Ishikawa (cell line): ENCODE measurements around the gene CBX5.
A peak's percentile ranks its signal among the peaks of the same experiment; 100 is the strongest.

Source experiments
- CEBPB ChIP-seq: IDR thresholded peaks from 2 replicates; pipeline ENCODE4 v1.6.1; 2012
- CREB1 ChIP-seq: IDR thresholded peaks from 2 replicates; pipeline ENCODE4 v1.6.1; 2012; ENCODE audit warnings: low read depth
- EGR1 ChIP-seq: IDR thresholded peaks from 2 replicates; pipeline ENCODE4 v1.6.1; 2012
- EP300 ChIP-seq: IDR thresholded peaks from 2 replicates; pipeline ENCODE4 v1.6.1; 2012; ENCODE audit warnings: borderline replicate concordance
- FOXM1 ChIP-seq: IDR thresholded peaks from 2 replicates; pipeline ENCODE4 v1.6.1; 2012; ENCODE audit warnings: low read depth, borderline replicate concordance
- NFIC ChIP-seq: IDR thresholded peaks from 2 replicates; pipeline ENCODE4 v1.6.1; 2012
- RAD21 ChIP-seq: IDR thresholded peaks from 2 replicates; pipeline ENCODE4 v1.6.1; 2012; ENCODE audit warnings: low read depth
- TAF1 ChIP-seq: IDR thresholded peaks from 2 replicates; pipeline ENCODE4 v1.6.1; 2012; ENCODE audit warnings: low read depth, mild to moderate bottlenecking
- TCF12 ChIP-seq: IDR thresholded peaks from 2 replicates; pipeline ENCODE4 v1.6.1; 2012; ENCODE audit warnings: low read depth
- TEAD4 ChIP-seq: IDR thresholded peaks from 2 replicates; pipeline ENCODE4 v1.6.1; 2012
- YY1 ChIP-seq: IDR thresholded peaks from 2 replicates; pipeline ENCODE4 v1.6.1; 2012; ENCODE audit warnings: low read depth
- TF ChIP-seq, protein P1 (sequence below): IDR thresholded peaks from 2 replicates; pipeline ENCODE4 v1.6.1; 2012; ENCODE audit warnings: low read depth, mild to moderate bottlenecking
- TF ChIP-seq, protein P2 (sequence below): IDR thresholded peaks from 2 replicates; pipeline ENCODE4 v1.6.1; 2012
- TF ChIP-seq, protein P3 (sequence below): IDR thresholded peaks from 2 replicates; pipeline ENCODE4 v1.6.1; 2012

DNA sequence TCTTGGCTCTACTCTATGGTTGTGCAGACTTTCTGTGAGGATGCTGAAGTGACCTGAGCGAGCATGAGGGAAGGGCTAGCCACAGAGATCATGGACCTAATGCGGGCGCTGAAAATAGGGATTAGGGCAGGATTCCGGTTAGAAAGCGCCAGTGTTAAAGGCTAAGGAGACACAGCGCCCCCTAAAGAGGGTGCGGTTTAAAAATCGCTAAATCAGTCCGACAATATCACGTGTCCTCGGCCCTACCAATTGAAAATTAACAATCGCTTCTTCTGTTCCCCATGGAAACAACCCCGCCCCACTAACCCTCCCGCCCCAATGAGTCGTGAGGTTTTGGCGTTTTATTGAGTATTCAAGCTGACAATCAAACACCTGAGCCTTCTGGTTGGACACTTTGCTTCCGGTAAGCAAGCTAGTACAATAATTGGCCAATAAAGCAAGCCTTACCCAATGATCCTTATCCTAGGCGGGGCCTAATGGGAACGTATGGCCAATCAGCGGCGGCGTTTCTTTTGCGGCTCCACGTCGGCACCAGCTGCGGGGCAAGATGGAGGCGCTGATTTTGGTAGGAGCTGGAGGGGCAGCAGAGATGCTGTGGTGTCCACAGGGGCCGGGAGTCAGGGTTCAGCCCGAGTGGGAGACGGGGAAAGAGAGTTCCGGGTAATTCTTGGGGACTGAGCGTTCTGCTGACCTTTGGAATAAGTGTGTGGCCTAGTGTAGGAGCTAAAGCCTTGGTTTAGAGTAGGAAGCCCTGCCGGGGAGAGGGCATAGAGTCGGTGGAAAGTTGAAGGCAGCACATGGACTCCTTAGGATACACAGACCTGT is 44.9 kb upstream of the CBX5 start, which contains the start of gene COPZ1:
- no peak for TF ChIP-seq TCF12
- TF ChIP-seq EP300: no peak
- TF ChIP-seq, protein P1, sequence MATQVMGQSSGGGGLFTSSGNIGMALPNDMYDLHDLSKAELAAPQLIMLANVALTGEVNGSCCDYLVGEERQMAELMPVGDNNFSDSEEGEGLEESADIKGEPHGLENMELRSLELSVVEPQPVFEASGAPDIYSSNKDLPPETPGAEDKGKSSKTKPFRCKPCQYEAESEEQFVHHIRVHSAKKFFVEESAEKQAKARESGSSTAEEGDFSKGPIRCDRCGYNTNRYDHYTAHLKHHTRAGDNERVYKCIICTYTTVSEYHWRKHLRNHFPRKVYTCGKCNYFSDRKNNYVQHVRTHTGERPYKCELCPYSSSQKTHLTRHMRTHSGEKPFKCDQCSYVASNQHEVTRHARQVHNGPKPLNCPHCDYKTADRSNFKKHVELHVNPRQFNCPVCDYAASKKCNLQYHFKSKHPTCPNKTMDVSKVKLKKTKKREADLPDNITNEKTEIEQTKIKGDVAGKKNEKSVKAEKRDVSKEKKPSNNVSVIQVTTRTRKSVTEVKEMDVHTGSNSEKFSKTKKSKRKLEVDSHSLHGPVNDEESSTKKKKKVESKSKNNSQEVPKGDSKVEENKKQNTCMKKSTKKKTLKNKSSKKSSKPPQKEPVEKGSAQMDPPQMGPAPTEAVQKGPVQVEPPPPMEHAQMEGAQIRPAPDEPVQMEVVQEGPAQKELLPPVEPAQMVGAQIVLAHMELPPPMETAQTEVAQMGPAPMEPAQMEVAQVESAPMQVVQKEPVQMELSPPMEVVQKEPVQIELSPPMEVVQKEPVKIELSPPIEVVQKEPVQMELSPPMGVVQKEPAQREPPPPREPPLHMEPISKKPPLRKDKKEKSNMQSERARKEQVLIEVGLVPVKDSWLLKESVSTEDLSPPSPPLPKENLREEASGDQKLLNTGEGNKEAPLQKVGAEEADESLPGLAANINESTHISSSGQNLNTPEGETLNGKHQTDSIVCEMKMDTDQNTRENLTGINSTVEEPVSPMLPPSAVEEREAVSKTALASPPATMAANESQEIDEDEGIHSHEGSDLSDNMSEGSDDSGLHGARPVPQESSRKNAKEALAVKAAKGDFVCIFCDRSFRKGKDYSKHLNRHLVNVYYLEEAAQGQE: no peak
- TF ChIP-seq FOXM1: peak; percentile 75
- TF ChIP-seq TAF1: peak; percentile 97
- peak; percentile 96 for TF ChIP-seq YY1
- TF ChIP-seq, protein P2, sequence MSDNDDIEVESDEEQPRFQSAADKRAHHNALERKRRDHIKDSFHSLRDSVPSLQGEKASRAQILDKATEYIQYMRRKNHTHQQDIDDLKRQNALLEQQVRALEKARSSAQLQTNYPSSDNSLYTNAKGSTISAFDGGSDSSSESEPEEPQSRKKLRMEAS: peak; percentile 63
- peak; percentile 91 for TF ChIP-seq RAD21
- no peak for TF ChIP-seq NFIC
- TF ChIP-seq TEAD4: no peak
- no peak for TF ChIP-seq CEBPB
- TF ChIP-seq, protein P3, sequence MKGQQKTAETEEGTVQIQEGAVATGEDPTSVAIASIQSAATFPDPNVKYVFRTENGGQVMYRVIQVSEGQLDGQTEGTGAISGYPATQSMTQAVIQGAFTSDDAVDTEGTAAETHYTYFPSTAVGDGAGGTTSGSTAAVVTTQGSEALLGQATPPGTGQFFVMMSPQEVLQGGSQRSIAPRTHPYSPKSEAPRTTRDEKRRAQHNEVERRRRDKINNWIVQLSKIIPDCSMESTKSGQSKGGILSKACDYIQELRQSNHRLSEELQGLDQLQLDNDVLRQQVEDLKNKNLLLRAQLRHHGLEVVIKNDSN: peak; percentile 96
- TF ChIP-seq EGR1: no peak
- peak; percentile 79; the same call in 1 of the 2 replicates for TF ChIP-seq CREB1
